Hematopoietic multipotent progenitor cell (in vitro differentiated cells): ENCODE data around the gene KIRREL1. TPM values are rescaled to one million over a fixed set of nuclear protein-coding genes. Genes with fewer than 3 reads are reported as not detected.
A peak's percentile ranks its signal among the peaks of the same experiment; 100 is the strongest.

Experiments
- DNase-seq, 3 donors: peaks; one replicate each; pipeline ENCODE4 v3.0.0-alpha.2; 2011 to 2015; ENCODE audit warnings: low read depth in 2 of 3, low spot score in 2 of 3
- total RNA-seq: library from RNA; depleted of rRNA; stranded (reverse); fragments of >200 nt; gene quantifications from one replicate; pipeline ENCODE4 v1.2.3, GENCODE V29; 2012

KIRREL1 gene
- total RNA-seq, 1 donor, result 0.54 TPM

- DNase-seq, result no peak
Observed at GRCh38 chr1:158026651-158027050, 33.2 kb downstream of the KIRREL1 start.

- no peak for DNase-seq
Observed at GRCh38 chr1:158027508-158027907, 34.1 kb downstream of the KIRREL1 start.

GRCh38 chr1:158028969-158029368, 35.5 kb downstream of the KIRREL1 start:
- DNase-seq, result no peak

- no peak for DNase-seq
Observed at GRCh38 chr1:158035014-158035413, 41.6 kb downstream of the KIRREL1 start.

GRCh38 chr1:158035976-158036583, 42.6 kb downstream of the KIRREL1 start:
- DNase-seq, result peak in 2 of 3 donors; percentile 30 to 59

- DNase-seq, result no peak
Observed at GRCh38 chr1:158037008-158037865, 43.8 kb downstream of the KIRREL1 start.

- DNase-seq, result no peak
Observed at GRCh38 chr1:158037866-158038359, 44.5 kb downstream of the KIRREL1 start.

GRCh38 chr1:158038793-158039192, 45.3 kb downstream of the KIRREL1 start:
- no peak for DNase-seq

GRCh38 chr1:158039380-158039779, 45.9 kb downstream of the KIRREL1 start:
- no peak for DNase-seq

GRCh38 chr1:158040323-158040722, 46.9 kb downstream of the KIRREL1 start:
- DNase-seq, result no peak

- DNase-seq, result no peak
Observed at GRCh38 chr1:158043232-158043631, 49.8 kb downstream of the KIRREL1 start.

- no peak for DNase-seq
Observed at GRCh38 chr1:158045639-158046038, 52.2 kb downstream of the KIRREL1 start.

- no peak for DNase-seq
Observed at GRCh38 chr1:158046715-158047510, 53.5 kb downstream of the KIRREL1 start.

GRCh38 chr1:158048371-158049067, 55.1 kb downstream of the KIRREL1 start:
- no peak for DNase-seq

- no peak for DNase-seq
Observed at GRCh38 chr1:158049853-158050252, 56.4 kb downstream of the KIRREL1 start.

- DNase-seq, result no peak
Observed at GRCh38 chr1:158053276-158053675, 59.8 kb downstream of the KIRREL1 start.

GRCh38 chr1:158054721-158055120, 61.3 kb downstream of the KIRREL1 start:
- DNase-seq, result no peak

GRCh38 chr1:158055854-158056253, 62.4 kb downstream of the KIRREL1 start:
- peak in 2 of 3 donors; percentile 76 to 93 for DNase-seq

- DNase-seq, result no peak
Observed at GRCh38 chr1:158056498-158056897, 63.1 kb downstream of the KIRREL1 start.

GRCh38 chr1:158058237-158058985, 65.0 kb downstream of the KIRREL1 start:
- DNase-seq, result no peak
